Measurements from ENCODE around the gene HRH3. TPM values are rescaled to one million over a fixed set of nuclear protein-coding genes. Genes with fewer than 3 reads are reported as not detected.
A peak's percentile ranks its signal among the peaks of the same experiment; 100 is the strongest.

HRH3 gene
- total RNA-seq, 1 experiment from 2014 or later: not detected

GRCh38 chr20:62217913-62218773 lies 1.9 kb downstream of the HRH3 start:
- DNase-seq (ENCODE audit: extremely low read depth, low read depth): no peak

GRCh38 chr20:62216636-62217566 lies 3.2 kb downstream of the HRH3 start:
- DNase-seq (ENCODE audit: extremely low read depth, low read depth): no peak

GRCh38 chr20:62215991-62216635 lies 4.0 kb downstream of the HRH3 start:
- DNase-seq (ENCODE audit: extremely low read depth, low read depth): no peak

- no peak for DNase-seq (ENCODE audit: extremely low read depth, low read depth)
Observed at GRCh38 chr20:62215020-62215990, 4.8 kb downstream of the HRH3 start.

GRCh38 chr20:62214067-62214466 lies 6.0 kb downstream of the HRH3 start:
- no peak for DNase-seq (ENCODE audit: extremely low read depth, low read depth)

GRCh38 chr20:62212299-62212698 lies 7.8 kb downstream of the HRH3 start:
- no peak for DNase-seq (ENCODE audit: extremely low read depth, low read depth)

GRCh38 chr20:62211769-62212288 lies 8.2 kb downstream of the HRH3 start:
- no peak for DNase-seq (ENCODE audit: extremely low read depth, low read depth)

- no peak for DNase-seq (ENCODE audit: extremely low read depth, low read depth)
Observed at GRCh38 chr20:62211216-62211615, 8.9 kb downstream of the HRH3 start.

GRCh38 chr20:62210496-62210855 lies 9.6 kb downstream of the HRH3 start:
- DNase-seq (ENCODE audit: extremely low read depth, low read depth): no peak

GRCh38 chr20:62209850-62210495 lies 10.1 kb downstream of the HRH3 start:
- DNase-seq (ENCODE audit: extremely low read depth, low read depth): no peak

- peak; percentile 12 for DNase-seq (ENCODE audit: extremely low read depth, low read depth)
Observed at GRCh38 chr20:62208795-62209755, 11.0 kb downstream of the HRH3 start.

- no peak for DNase-seq (ENCODE audit: extremely low read depth, low read depth)
Observed at GRCh38 chr20:62208061-62208794, 11.8 kb downstream of the HRH3 start.

GRCh38 chr20:62206388-62206775 lies 13.7 kb downstream of the HRH3 start:
- no peak for DNase-seq (ENCODE audit: extremely low read depth, low read depth)

- no peak for DNase-seq (ENCODE audit: extremely low read depth, low read depth)
Observed at GRCh38 chr20:62205618-62206387, 14.3 kb downstream of the HRH3 start.

GRCh38 chr20:62203378-62204030 lies 16.6 kb downstream of the HRH3 start:
- no peak for DNase-seq (ENCODE audit: extremely low read depth, low read depth)
